ENCODE data around the gene TTR.

TTR gene

DNA sequence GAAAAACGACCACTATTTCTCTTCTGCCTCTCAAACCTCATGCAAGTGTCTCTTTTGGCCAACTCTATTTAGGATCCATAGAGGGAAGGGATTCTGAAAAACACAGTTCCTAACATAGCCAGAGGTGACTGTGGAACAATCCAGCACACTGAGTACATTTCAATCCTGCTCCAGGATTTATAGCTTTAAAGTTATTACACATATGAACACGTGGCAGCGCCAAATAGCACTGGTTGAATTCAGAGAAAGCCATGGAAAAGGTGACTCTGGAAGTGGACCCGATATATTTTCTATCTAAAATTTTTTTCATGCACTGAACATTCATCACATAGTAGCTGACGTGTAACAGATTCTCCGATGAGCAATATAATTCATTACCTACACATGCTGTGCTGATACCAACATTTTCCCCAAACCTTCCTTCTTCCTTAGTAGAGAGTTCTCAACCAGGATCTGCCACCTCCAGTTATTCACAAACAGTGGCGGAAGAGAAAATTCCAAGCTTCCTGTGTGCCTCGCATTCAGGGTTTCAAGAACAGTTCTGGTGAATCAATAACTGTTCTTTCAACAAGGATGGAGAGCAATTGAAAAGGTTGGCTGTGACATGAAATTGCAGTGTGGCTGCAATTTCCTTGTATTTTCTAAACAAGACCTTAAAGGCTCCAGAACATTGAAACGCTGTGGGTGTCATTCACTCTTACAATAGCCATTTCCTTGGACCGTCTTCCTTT is 25.7 kb upstream of the TTR start:
- TF ChIP-seq CTCF (conservative IDR thresholded peaks at IDR 0.05; ENCODE audit: control insufficient read depth, insufficient read depth, low read depth, low read length) = no peak
- H3K4me3 ChIP-seq (ENCODE audit: control insufficient read depth, low read depth, low read length) = no peak overlapping the region
- no peak for DNase-seq (ENCODE audit: low read depth)

DNA sequence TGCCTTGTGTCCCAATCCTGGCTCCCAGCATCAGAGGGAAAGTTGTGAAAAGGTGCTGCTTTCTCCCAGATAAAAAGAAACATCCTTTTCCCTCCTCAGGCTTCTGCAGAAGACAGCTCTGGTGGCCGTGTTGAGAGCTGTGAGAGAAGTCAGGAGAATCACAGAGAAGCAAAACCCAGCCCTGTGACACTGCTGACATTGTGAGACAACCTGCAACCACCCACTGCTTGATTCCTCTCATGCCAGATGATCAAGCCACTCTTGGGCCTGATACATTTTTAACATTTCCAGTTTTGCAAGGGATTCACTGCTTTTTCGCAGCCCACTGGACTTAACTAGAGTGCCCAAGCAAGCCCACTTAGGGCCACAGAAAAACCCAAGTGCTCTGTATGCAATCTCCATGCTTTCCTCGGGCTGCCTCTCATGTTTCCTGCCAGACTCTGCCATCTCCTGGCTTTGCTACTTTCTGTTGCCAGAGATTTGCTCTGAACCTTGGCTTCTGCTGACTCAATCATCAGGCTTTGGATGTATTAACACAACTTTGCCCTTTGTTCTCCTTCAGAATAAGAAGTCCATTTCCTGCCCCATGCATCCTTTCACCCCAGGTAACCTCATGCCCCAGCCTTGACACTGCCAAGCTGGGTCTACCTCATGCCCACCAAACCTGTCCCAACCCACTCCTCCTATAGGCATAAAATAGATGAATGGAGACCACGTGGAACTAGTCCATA is 24.9 kb upstream of the TTR start:
- DNase-seq (ENCODE audit: low read depth) = no peak
- no peak overlapping the region for H3K4me3 ChIP-seq (ENCODE audit: control insufficient read depth, low read depth, low read length)
- no peak for TF ChIP-seq CTCF (conservative IDR thresholded peaks at IDR 0.05; ENCODE audit: control insufficient read depth, insufficient read depth, low read depth, low read length)

DNA sequence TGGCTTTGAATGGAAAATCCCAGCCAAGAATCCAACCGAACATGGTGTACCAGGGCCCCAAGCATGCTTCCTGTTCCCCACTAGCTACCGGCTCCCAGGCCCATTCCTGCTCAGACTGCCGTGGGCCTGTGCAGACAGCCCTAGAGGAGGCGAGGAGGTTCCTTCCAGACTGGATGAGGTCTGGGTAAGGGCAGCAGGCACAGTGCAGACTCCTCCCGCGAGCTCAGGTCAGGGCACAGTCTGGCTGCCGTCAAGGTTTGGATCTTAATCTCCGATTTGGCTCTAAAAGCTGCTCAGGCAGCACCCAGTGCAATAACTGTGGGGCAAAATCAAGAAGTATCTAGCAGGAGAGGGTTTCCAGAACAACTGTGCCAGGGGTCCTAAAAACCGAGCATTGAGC is 19.3 kb upstream of the TTR start:
- no peak overlapping the region for H3K4me3 ChIP-seq (ENCODE audit: control insufficient read depth, low read depth, low read length)
- no peak for DNase-seq (ENCODE audit: low read depth)
- TF ChIP-seq CTCF (conservative IDR thresholded peaks at IDR 0.05; ENCODE audit: control insufficient read depth, insufficient read depth, low read depth, low read length) = no peak

DNA sequence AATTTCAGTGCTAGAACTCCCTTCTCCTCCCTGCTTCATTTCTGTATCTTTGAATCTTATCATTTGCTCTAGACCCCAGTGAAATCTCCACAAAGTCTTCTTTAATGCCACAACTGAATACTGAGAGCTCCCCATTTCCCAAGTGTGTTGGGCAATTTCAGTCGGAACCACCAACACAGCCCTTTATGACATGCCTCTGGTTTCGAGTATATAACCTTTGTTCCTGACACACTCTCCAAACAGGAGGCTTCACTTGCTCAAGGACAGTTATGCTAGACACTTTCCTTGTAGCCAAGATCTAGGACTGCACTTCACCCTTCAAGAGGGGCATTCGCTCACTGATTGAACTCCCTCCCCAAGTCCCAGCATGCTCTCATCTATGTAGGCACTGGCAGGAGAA is 18.6 kb upstream of the TTR start:
- no peak overlapping the region for H3K4me3 ChIP-seq (ENCODE audit: control insufficient read depth, low read depth, low read length)
- TF ChIP-seq CTCF (conservative IDR thresholded peaks at IDR 0.05; ENCODE audit: control insufficient read depth, insufficient read depth, low read depth, low read length) = no peak
- DNase-seq (ENCODE audit: low read depth) = no peak

DNA sequence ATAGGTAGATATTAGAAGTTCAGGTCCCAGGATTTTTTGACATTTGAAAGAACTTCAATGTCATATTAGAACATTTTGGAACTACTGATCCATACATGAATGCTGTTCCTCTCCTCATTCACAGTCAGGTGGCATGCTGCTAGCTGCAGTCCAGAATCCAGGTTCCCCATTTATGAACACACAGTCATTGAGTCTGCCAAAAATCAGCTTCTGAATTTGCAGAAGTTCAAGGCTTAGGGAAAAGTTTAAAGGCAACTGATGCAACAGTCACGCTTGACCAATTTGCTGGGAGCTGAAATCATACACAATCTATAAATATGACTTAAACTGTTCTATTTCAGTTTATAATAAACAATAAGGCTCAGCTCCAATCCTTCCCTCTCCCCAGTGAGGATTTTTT is 17.3 kb upstream of the TTR start:
- no peak for DNase-seq (ENCODE audit: low read depth)
- H3K4me3 ChIP-seq (ENCODE audit: control insufficient read depth, low read depth, low read length) = no peak overlapping the region

More for the DNA sequence above, 17.3 kb upstream of the TTR start:
- no peak for TF ChIP-seq CTCF (conservative IDR thresholded peaks at IDR 0.05; ENCODE audit: control insufficient read depth, insufficient read depth, low read depth, low read length)
